Measurements from ENCODE around the gene EPYC.

The EPYC gene

GRCh38 chr12:91017043-91017442 lies 12.3 kb upstream of the EPYC start:
- DNase-seq (ENCODE audit: low read depth) = no peak
- H3K4me3 ChIP-seq (ENCODE audit: low read depth, low read length) = no peak overlapping the region
- no peak for TF ChIP-seq CTCF (IDR thresholded peaks at IDR 0.05; ENCODE audit: low read depth, low read length, missing control alignments)
- in situ Hi-C loops (cut with HindIII; ENCODE audit: low sequenced_read_pairs) = no loop called here

- in situ Hi-C loops (cut with HindIII; ENCODE audit: low sequenced_read_pairs) = no loop called here
- no peak for TF ChIP-seq CTCF (IDR thresholded peaks at IDR 0.05; ENCODE audit: low read depth, low read length, missing control alignments)
- peak; percentile 79 for DNase-seq (ENCODE audit: low read depth)
- no peak overlapping the region for H3K4me3 ChIP-seq (ENCODE audit: low read depth, low read length)
Observed at GRCh38 chr12:91009319-91009950, 4.7 kb upstream of the EPYC start.

- no peak overlapping the region for H3K4me3 ChIP-seq (ENCODE audit: low read depth, low read length)
- TF ChIP-seq CTCF (IDR thresholded peaks at IDR 0.05; ENCODE audit: low read depth, low read length, missing control alignments) = no peak
- DNase-seq (ENCODE audit: low read depth) = no peak
- in situ Hi-C loops (cut with HindIII; ENCODE audit: low sequenced_read_pairs) = no loop called here
Observed at GRCh38 chr12:91007531-91008290, 2.9 kb upstream of the EPYC start.

GRCh38 chr12:91003737-91004136 lies 1.0 kb downstream of the EPYC start:
- no peak for TF ChIP-seq CTCF (IDR thresholded peaks at IDR 0.05; ENCODE audit: low read depth, low read length, missing control alignments)
- H3K4me3 ChIP-seq (ENCODE audit: low read depth, low read length) = no peak overlapping the region
- in situ Hi-C loops (cut with HindIII; ENCODE audit: low sequenced_read_pairs) = no loop called here
- DNase-seq (ENCODE audit: low read depth) = no peak

GRCh38 chr12:91001306-91001705 lies 3.5 kb downstream of the EPYC start:
- no peak for DNase-seq (ENCODE audit: low read depth)
- in situ Hi-C loops (cut with HindIII; ENCODE audit: low sequenced_read_pairs) = no loop called here
- no peak for TF ChIP-seq CTCF (IDR thresholded peaks at IDR 0.05; ENCODE audit: low read depth, low read length, missing control alignments)
- H3K4me3 ChIP-seq (ENCODE audit: low read depth, low read length) = no peak overlapping the region

- in situ Hi-C loops (cut with HindIII; ENCODE audit: low sequenced_read_pairs) = loop anchor here (25.0 kb wide), 1 partner anchor 337 kb away; no protein-coding TSS in a partner anchor
- no peak for DNase-seq (ENCODE audit: low read depth)
- TF ChIP-seq CTCF (IDR thresholded peaks at IDR 0.05; ENCODE audit: low read depth, low read length, missing control alignments) = no peak
- H3K4me3 ChIP-seq (ENCODE audit: low read depth, low read length) = no peak overlapping the region
Observed at GRCh38 chr12:90999966-91000365, 4.8 kb downstream of the EPYC start.
